IPS DF 4.7 (cell line): ENCODE measurements around the gene KIN.
"Not testable (repeated sequence)": the region's sequence is repeated elsewhere in the genome, so short reads cannot be mapped to it uniquely, and the experiment has no call there.

ENCODE experiments used
- DNase-seq: peaks from one replicate; pipeline ENCODE4 v3.0.0-alpha.2; 2013; ENCODE audit warnings: low spot score; ENCODE audit errors: extremely low read depth

KIN gene

DNA sequence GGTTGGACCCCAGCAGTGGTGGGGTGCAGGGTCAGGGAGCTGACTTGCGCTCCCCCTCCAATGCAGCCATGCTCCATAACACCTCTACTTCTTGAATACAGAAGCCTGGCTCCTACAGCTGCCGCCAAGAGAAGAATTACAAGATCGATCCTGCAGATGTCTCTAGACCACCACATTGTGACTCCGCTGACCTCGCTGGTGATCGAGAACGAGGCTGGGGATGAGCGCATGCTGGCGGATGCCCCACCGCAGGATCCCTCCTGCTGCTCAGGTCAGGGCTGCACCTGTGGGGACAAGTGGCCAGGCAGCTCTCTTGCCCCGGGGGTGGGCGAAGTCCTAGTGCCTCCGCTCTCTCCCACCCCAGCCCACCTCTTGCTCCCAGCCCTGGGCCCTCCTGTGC, 53.0 kb downstream of the KIN start:
- no peak for DNase-seq

DNA sequence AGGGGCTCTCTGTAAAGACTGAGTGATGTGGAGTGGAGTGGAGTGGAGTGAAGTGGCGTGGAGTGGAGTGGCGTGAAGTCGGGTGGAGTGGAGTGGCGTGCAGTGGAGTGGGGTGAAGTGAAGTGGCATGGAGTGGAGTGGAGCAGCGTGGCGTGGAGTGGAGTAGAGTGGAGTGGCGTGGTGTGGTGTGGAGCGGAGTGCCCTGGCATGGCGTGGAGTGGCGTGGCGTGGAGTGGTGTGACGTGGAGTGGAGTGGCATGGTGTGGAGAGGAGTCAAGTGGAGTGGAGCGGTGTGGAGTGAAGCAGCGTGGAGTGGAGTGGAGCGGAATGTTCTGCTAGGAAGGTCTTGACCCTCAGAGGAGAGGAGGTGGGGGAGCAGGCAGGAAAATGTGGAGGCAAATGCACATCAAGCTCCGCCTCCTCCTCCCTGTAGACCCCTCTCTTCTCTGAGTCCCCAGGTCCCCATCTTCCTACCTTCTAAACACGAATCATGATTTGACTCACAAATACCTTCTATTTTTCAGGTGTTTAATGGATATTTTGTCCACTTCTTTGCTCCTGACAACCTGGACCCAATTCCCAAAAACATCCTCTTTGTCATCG, 64.8 kb downstream of the KIN start:
- DNase-seq = no peak

DNA sequence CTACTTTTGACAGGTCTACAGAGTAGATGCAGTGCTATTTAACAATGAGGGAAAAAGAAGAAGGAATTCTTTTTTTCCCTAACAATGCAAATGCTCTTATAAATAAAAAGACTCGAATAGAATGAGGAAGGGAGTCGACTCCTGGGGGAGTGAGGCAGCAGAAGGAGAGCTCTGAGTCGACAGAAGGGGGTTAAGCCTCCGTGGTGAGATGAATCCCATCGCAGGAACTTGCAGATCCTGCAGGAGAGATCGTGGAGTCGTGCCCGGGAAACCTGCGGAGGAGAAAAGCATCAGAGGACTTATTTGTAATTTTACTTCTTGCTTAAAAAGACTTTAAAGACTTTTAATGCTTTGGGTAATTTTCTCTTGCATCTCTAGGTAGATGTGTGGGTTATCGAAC, 67.3 kb downstream of the KIN start:
- no peak for DNase-seq

DNA sequence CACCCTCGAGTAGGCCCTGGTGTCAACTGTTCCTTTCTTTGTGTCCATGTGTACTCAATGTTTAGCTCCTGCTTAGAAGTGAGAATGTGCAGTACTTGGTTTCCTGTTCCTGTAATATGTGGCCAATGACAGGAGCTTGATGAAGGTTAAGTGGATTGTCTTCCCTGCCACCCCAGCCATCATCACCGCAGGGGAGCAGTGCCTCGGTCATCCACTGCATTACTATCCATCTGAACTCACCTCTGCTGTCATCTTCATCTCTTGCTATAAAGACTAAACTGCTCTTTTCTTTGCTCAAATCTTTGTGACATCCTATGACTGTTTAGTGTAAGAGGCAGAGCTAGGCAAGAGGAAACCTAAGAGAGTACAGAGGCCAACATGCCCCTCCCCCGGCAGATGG, 69.1 kb downstream of the KIN start:
- no peak for DNase-seq

DNA sequence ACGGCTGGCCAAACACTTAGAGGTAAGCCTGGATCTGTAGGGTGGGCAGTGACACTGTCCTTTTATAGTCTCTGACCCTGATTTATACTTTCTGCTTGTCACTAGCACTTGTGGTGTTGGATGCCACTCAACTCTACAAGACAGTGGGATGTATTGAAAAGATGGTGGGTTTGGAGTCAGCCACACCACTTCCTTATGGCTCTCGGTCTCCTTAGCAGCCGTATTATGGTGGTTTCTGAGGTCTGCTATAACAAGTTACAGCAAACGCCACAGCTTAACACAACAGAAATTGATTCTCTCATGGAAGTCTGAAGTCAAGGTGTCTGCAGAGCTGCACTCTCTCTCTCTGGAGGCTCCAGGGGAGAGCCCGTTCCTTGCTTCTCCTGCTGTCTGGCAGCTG, 70.0 kb downstream of the KIN start:
- no peak for DNase-seq

DNA sequence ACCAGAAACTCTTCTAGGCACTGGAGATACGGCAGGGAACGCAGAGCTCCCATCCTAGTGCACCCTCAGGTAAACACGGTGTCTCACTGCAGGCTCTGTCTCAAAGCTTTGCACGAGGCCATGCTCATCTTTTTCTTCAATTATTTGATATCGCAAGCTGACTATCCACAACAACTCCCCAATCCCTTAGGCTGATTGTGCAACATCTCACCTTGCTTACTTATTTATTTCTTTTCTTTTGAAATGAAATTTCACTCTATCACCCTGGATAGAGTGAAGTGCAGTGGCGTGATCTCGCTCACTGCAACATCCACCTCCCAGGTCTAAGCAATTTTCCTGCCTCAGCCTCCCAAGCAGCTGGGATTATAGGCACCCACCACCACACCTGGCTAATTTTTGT, 72.3 kb downstream of the KIN start:
- DNase-seq = no peak

DNA sequence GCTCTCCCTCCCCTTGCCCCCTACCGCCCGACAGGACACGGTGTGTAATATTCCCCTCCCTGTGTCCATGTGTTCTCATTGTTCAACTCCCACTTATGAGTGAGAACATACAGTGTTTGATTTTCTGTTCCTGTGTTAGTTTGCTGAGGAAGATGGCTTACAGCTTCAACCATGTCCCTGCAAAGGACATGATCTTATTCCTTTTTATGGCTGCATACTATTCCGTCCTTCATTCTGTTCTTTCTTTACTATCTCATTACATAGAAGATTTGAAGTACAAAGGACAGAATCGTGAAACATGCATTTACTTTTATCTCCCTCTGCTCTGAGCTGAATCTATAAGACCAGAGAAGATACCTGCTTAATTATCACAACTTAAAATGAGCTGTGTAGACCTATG, 76.7 kb downstream of the KIN start:
- DNase-seq = not testable (repeated sequence)

DNA sequence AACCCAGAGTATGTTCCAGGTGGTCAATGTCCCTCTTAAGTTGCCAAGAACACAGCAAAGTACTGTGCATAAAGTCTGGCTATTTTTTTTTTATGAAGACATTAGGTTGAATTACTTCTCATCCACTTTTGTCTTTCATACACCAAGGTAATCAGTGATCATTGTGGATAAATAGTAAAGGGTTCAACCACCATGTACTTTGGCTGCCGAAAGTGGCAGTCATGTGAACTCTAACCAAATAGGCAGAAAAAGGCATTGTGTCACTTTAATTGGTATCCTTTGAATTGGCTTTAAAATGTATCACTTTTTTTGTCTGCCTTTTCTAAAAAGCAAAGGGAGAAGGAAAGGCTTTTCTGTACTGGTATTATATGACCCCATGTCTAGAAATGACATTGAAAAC, 77.3 kb downstream of the KIN start:
- DNase-seq = no peak

DNA sequence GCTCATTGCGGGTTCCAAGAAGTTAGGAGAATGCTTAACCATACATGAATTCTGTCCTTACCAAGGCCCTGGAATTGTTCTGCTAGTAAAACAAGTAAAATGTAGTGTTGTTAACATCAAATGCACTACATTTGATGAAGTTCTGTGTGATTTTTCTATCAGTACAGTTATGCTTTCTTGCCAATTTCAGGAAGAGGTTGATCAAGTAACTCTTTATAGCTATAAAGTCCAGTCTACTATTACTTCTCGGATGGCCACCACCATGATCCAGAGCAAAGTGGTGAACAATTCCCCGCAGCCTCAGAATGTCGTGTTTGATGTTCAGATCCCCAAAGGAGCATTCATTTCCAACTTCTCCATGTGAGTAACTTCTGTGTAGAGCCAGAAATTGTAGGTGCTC, 79.0 kb downstream of the KIN start:
- no peak for DNase-seq

DNA sequence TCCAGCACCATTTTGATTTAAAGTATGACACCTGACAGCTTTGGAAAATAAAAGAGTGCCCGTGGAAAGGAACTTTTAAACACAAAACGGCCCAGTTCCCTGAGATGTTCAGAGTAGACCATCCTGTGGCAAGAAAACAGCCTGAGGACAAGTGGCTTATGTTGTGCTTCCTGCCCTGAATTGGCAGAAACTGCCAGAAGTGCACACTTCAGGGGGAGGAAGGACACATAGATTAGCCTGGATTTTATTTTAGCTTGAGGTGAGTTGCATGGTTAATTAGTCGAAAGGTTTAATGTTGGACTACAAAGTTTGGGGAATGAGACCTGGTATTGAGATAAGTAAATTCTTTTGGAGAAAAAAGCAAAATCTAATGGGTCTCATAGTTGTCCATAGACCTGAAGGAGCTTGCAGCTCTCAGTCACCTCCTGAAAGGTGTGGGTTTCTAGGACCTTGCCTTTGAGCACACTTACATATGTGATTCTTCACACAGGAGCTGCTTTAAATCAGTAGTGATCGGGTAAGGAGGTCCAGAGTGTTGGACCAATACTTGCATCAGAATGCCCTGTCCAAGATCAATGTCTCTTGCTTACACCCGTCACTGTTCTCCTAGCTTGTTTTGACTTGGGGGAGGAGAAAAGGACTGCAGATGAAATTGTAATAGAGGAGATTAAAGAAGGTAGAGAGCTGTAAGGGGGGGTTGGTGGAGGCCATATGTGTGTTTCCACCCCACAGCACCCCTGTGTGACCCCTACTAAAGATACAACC, 79.8 kb downstream of the KIN start:
- no peak for DNase-seq

DNA sequence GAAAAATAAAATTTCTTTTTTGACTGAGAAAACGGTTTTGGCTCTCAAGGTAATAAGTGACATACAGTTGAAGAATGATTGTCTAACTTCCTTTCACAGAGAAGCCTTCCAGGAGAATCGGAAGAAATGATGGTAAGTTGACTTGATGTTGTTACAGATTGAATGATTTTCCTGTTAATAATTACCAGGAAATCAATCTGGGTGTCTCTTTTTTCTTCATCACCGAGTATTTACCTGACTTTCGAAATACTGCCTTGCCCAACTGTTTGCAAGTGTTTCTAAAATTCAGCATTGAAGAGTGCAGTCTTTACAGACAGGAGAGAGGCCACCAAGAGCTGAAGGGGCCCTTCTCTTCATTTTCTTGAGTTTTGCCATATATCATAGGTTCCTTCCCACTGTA, 80.7 kb downstream of the KIN start:
- DNase-seq = no peak

DNA sequence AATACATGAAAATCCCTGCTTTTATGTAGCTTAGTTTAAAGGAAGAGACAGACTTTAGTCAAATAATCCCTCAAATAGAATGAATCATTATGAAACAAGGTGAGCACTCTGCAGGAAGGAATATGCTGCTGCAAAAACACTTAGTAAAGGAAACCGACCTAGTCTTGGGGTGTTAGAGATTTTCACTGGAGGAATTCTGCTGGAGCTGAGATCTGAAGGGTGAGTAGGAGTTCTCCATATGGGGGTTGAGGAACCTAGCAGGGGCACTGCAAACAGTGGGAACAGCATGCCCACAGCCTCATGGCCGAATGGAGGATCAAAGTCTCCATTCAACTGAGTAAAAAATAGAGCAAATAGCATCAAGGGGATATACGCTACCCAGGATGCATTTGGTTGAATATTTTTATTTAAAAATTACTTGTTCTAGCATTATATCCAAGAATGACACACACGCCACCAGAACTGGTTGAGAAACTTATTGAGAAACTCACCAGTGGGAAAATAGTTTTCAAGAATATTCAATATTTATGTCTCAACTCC, 81.2 kb downstream of the KIN start:
- DNase-seq = no peak

DNA sequence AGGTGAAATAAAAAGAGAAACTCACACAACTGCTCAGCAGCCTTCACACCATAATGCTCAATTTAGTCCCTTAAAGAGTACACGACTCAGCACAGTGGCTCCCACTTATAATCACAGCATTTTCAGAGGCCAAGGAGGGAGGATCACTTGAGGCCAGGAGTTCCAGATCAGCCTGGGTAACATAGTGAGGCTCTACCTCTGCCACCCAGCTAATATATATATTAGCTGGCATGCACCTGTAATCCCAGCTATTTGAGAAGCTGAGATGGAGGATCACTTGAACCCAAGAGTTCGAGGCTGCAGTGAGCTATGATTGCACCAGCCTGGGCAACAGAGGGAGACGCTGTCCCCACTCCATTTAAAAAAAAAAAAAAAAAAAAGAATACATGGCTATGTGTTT, 82.5 kb downstream of the KIN start:
- DNase-seq = no peak

DNA sequence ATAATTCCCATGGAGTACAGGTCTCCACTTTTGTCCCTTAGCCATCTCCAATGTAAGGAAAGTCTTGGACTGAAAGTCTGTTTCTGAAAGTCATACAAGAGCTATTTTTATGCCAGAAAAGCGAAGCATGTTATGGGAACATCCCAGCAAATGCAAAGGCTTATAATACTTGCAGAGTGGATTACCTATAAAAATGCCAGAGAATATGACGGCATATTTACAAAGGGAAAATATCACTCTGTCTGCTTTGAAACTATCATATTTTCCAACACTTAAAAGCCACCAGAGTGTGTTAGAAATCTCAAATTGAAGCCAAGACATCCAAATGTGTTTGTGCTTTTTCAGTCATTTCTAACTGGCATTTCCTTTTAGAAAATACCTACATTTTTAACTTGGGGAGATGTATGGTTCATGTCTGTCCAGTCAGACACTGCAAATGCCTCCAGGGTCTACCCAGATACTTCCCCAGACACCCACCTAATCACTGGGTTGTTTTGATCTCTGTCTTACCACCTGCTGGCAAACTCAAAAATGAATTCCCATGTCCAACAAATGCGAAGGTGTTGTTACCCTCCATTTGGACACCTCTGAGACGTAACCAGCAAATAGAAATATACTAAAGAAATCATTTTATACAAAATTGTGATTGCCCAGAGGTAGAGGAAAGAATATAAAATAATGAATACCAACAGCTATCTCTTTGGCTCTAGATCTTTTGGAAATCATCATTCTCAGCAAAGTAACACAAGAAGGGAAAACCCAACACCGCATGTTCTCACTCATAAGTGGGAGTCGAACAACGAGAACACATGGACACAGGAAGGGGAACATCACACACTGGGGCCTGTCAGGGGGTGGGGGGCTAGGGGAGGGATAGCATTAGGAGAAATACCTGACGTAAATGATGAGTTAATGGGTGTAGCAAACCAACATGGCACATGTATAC, 83.4 kb downstream of the KIN start:
- DNase-seq = no peak

DNA sequence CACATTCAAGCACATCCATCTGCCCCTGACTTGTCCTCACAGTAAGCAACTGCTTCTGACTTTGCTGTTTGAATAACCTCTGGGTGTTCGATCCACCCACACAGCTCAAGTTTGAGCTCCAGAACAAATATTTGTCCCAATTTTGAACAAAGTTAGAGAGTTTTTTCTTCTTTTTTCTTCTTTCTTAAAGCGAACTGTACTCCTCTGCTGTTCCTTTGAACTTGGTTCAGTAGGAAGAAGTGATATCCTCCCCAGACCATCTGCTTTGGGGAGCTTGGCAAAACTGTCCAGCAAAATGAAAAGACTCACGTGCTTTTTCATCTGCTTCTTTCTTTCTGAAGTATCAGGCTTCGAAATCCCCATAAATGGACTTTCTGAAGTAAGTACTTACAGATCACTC, 84.7 kb downstream of the KIN start, which contains the start of gene ITIH2:
Gene ITIH2 (plus strand): TSS at position 177 of the 400 bp plus-strand sequence. CDS start 119 bp downstream, at position 296.
- no peak for DNase-seq

DNA sequence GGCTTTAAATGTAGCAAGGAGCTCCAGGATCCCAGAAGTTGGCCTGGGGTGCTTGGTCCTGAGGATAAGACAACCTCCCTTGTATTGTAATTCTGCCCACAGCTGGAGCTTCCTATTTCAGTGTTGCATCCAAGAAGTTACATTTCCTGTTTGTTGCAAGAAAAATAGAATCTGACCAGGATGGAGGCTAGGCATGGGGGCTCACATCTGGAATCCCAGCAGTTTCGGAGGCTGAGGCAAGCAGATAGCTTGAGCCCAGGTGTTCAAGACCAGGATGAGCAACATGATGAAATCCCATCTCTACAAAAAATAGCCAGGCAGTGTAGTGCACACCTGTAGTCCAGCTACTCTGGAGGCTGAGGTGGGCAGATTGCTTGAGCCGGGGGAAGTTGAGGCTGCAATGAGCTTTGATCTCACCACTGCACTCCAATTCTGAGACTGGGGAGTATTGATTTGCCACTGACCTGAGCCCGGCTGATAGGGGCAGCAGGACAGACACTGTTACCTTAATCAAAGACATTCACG, 85.4 kb downstream of the KIN start:
- DNase-seq = no peak

DNA sequence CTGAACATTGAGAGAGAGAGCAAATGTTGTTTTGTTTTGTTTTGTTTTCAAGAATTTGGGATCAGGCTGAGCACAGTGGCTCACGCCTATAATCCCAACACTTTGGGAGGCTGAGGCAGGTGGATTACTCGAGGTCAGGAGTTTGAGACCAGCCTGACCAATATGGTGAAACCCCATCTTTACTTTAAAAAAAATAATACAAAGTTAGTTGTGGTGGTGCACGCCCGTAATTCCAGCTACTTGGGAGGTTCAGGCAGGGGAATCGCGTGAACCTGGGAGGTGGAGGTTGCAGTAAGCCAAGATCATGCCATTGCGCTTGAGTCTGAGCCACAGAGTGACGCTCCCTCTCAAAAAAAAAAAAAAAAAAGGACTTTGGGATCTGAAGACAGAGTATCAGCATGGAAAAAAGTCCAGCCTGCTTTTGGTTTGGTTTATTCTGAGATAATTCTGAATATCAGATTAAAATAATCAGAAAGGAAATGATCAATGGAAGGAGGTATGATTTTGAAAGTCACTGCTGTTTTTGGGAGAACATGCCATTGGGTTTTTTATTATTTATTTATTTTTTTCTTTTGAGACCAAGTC, 86.5 kb downstream of the KIN start:
- DNase-seq = no peak
